ENCODE measurements around the gene ISY1.

GRCh38 chr3:129180461-129180860 lies 19.6 kb upstream of the ISY1 start:
- TF ChIP-seq, protein P1, sequence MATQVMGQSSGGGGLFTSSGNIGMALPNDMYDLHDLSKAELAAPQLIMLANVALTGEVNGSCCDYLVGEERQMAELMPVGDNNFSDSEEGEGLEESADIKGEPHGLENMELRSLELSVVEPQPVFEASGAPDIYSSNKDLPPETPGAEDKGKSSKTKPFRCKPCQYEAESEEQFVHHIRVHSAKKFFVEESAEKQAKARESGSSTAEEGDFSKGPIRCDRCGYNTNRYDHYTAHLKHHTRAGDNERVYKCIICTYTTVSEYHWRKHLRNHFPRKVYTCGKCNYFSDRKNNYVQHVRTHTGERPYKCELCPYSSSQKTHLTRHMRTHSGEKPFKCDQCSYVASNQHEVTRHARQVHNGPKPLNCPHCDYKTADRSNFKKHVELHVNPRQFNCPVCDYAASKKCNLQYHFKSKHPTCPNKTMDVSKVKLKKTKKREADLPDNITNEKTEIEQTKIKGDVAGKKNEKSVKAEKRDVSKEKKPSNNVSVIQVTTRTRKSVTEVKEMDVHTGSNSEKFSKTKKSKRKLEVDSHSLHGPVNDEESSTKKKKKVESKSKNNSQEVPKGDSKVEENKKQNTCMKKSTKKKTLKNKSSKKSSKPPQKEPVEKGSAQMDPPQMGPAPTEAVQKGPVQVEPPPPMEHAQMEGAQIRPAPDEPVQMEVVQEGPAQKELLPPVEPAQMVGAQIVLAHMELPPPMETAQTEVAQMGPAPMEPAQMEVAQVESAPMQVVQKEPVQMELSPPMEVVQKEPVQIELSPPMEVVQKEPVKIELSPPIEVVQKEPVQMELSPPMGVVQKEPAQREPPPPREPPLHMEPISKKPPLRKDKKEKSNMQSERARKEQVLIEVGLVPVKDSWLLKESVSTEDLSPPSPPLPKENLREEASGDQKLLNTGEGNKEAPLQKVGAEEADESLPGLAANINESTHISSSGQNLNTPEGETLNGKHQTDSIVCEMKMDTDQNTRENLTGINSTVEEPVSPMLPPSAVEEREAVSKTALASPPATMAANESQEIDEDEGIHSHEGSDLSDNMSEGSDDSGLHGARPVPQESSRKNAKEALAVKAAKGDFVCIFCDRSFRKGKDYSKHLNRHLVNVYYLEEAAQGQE (IDR thresholded peaks at IDR 0.05; ENCODE audit: low read depth) = no peak
- TF ChIP-seq FOXM1 (IDR thresholded peaks at IDR 0.05; ENCODE audit: borderline replicate concordance, low read depth) (no peak), TCF12 (IDR thresholded peaks at IDR 0.05; ENCODE audit: low read depth) (no peak), EP300 (IDR thresholded peaks at IDR 0.05; ENCODE audit: borderline replicate concordance) (no peak), MAX (IDR thresholded peaks at IDR 0.05) (no peak), ZBTB7A (IDR thresholded peaks at IDR 0.05; ENCODE audit: low read depth) (no peak), NFIC (IDR thresholded peaks at IDR 0.05) (no peak), YY1 (IDR thresholded peaks at IDR 0.05; ENCODE audit: low read depth) (no peak), TEAD4 (IDR thresholded peaks at IDR 0.05) (no peak), CEBPB (IDR thresholded peaks at IDR 0.05) (no peak), RAD21 (IDR thresholded peaks at IDR 0.05; ENCODE audit: low read depth) (no peak)
